Muscle of back (tissue), 11 donors: ENCODE measurements around the gene ACAP3. TPM values are rescaled to one million over a fixed set of nuclear protein-coding genes. Genes with fewer than 3 reads are reported as not detected.

Source experiments
- DNase-seq, 3 donors: peaks; one replicate each; pipeline versions ENCODE4 v3.0.0 to v3.0.0-alpha.2; 2013
- polyA plus RNA-seq, 10 donors: library from polyadenylated mRNA; unstranded; fragments of 120-200 nt; gene quantifications; one replicate each; pipeline ENCODE4 v1.2.1, GENCODE V29; 2013; ENCODE audit not compliant: insufficient read length in 10 of 10

The ACAP3 gene
- polyA plus RNA-seq, 10 donors = 23.6 to 57.8 (median 40.0) TPM

- DNase-seq = no peak
These were observed 61.7 kb downstream of the ACAP3 start for GRCh38 chr1:1245817-1246576.

DNA sequence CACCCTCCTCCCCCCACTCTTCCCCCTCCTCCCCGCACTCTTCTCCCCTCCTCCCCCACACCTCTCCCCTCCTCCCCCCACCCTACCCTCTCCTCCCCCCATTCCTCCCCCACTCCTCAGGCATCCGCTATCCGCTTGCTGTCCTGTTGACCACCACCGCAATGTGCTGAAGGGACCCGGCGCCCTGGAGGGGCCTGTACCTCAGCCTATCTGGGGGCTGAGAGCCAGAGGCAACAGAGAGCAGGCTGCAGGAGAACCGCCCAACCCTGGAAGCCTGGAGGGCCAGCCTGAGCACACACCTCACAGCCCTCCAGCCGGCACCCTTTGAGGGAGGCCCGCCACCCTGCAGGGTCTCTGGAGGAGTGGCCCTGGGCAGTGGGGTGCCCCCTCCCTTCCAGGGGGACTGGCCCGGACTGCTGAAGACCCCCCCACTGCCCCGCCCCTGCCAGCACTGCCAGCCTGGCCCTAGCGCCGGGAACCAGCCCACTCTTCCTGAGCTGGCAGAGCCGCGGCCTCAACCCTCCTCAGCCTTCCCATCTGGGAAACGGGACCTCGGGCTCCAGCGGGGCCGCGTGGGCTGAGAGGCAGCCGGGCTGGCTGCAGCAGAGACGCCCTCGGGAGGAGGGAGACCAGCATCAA is 62.4 kb downstream of the ACAP3 start:
- DNase-seq = no peak

- no peak for DNase-seq
These were observed 63.4 kb downstream of the ACAP3 start for GRCh38 chr1:1244192-1244811.

- DNase-seq = no peak
These were observed 63.9 kb downstream of the ACAP3 start for GRCh38 chr1:1243807-1244191.

DNA sequence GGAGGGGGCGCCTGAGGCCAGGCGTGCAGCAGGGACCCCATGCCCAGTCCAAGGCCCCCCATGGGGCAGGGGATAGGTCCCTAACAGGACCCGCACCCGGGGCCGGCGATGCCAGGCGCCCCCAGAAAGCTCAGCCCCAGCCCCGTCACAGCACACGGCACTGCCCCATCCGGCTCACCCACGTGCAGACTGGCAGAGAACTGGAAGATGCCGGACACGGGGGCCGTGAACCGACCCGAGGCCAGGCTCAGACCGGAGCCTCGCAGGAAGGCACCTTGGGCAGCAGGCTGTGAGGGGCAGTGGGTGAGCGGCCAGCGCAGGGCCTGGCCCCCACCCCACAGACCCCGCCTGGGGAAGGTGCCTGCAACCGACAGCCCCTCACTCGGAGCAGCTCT is 64.5 kb downstream of the ACAP3 start:
- no peak for DNase-seq

GRCh38 chr1:1242461-1243265 is 65.1 kb downstream of the ACAP3 start:
- no peak for DNase-seq

Other genes with a start within 250 kb of the ACAP3 start
- under 1 TPM in 5 of 10 donors, not detected in 5; 0.08 to 0.16 (median 0.11) TPM for gene RNF223, start 233.6 kb downstream of the ACAP3 start, polyA plus RNA-seq
- 1 to 10 TPM; 3.8 to 7.1 (median 4.6) TPM for gene C1orf159, start 191.8 kb downstream of the ACAP3 start, polyA plus RNA-seq
- gene TTLL10, start 134.1 kb downstream of the ACAP3 start, polyA plus RNA-seq = under 1 TPM in 7 of 10 donors, not detected in 3; 0.13 to 0.50 (median 0.27) TPM
- gene TNFRSF18, start 101.3 kb downstream of the ACAP3 start, polyA plus RNA-seq = 1 to 10 TPM; 1.9 to 4.6 (median 2.9) TPM
- gene TNFRSF4, start 93.8 kb downstream of the ACAP3 start, polyA plus RNA-seq = 1 to 10 TPM; 1.0 to 3.7 (median 2.0) TPM
- 100 to 1,000 TPM in 2 of 10 donors, 10 to 100 TPM in 8; 73.5 to 121 (median 88.5) TPM for gene SDF4, start 75.9 kb downstream of the ACAP3 start, polyA plus RNA-seq
- 10 to 100 TPM; 12.1 to 21.2 (median 15.6) TPM for gene B3GALT6, start 75.7 kb downstream of the ACAP3 start, polyA plus RNA-seq
- gene C1QTNF12, start 61.2 kb downstream of the ACAP3 start, polyA plus RNA-seq = 1 to 10 TPM; 1.0 to 6.7 (median 2.7) TPM
- gene UBE2J2, start 34.1 kb downstream of the ACAP3 start, polyA plus RNA-seq = 10 to 100 TPM; 34.4 to 46.8 (median 38.4) TPM
- gene SCNN1D, start 27.5 kb downstream of the ACAP3 start, polyA plus RNA-seq = 1 to 10 TPM; 2.7 to 8.5 (median 4.2) TPM
- 1 to 10 TPM; 4.1 to 9.3 (median 6.4) TPM for gene PUSL1, start 667 bp upstream of the ACAP3 start, polyA plus RNA-seq
- gene INTS11, start 16.7 kb upstream of the ACAP3 start, polyA plus RNA-seq = 100 to 1,000 TPM in 1 of 10 donors, 10 to 100 TPM in 9; 60.2 to 107 (median 73.9) TPM
- 10 to 100 TPM; 10.6 to 17.2 (median 14.0) TPM for gene CPTP, start 16.9 kb upstream of the ACAP3 start, polyA plus RNA-seq
- 1 to 10 TPM; 1.4 to 3.2 (median 1.9) TPM for gene TAS1R3, start 23.4 kb upstream of the ACAP3 start, polyA plus RNA-seq
- gene DVL1, start 41.5 kb upstream of the ACAP3 start, polyA plus RNA-seq = 10 to 100 TPM; 26.6 to 50.4 (median 34.9) TPM
- gene MXRA8, start 50.6 kb upstream of the ACAP3 start, polyA plus RNA-seq = 100 to 1,000 TPM in 2 of 10 donors, 10 to 100 TPM in 8; 52.6 to 111 (median 69.8) TPM
- gene AURKAIP1, start 67.3 kb upstream of the ACAP3 start, polyA plus RNA-seq = 10 to 100 TPM; 44.1 to 80.7 (median 57.9) TPM
- 100 to 1,000 TPM in 9 of 10 donors, 10 to 100 TPM in 1; 99.5 to 280 (median 146) TPM for gene CCNL2, start 91.4 kb upstream of the ACAP3 start, polyA plus RNA-seq
- gene MRPL20, start 99.4 kb upstream of the ACAP3 start, polyA plus RNA-seq = 100 to 1,000 TPM in 7 of 10 donors, 10 to 100 TPM in 3; 93.2 to 116 (median 110) TPM
- gene ANKRD65, start 113.3 kb upstream of the ACAP3 start, polyA plus RNA-seq = 10 to 100 TPM; 10.3 to 15.7 (median 14.3) TPM
- 10 to 100 TPM; 39.3 to 78.6 (median 50.7) TPM for gene VWA1, start 127.8 kb upstream of the ACAP3 start, polyA plus RNA-seq
- 1 to 10 TPM in 1 of 10 donors, under 1 TPM in 9; 0.25 to 1.5 (median 0.61) TPM for gene ATAD3C, start 141.8 kb upstream of the ACAP3 start, polyA plus RNA-seq
- gene ATAD3B, start 163.8 kb upstream of the ACAP3 start, polyA plus RNA-seq = 10 to 100 TPM in 8 of 10 donors, 1 to 10 TPM in 2; 8.5 to 14.5 (median 12.0) TPM
- 10 to 100 TPM; 10.2 to 21.1 (median 17.9) TPM for gene ATAD3A, start 204.2 kb upstream of the ACAP3 start, polyA plus RNA-seq
- gene TMEM240, start 232.7 kb upstream of the ACAP3 start, polyA plus RNA-seq = 1 to 10 TPM; 1.7 to 8.0 (median 3.5) TPM